Chondrocyte (in vitro differentiated cells): Measurements from ENCODE around the gene ATG13. TPM values are rescaled to one million over a fixed set of nuclear protein-coding genes. Genes with fewer than 3 reads are reported as not detected.

Source experiments
- DNase-seq: peaks from one replicate; pipeline ENCODE4 v3.0.0; 2021; ENCODE audit warnings: mixed read lengths, low spot score
- H3K27ac Mint-ChIP-seq: one replicate; pipeline ENCODE4 v1.8.0; 2021; ENCODE audit warnings: mild to moderate bottlenecking, moderate library complexity, mixed read lengths; ENCODE audit not compliant: unreplicated experiment
- H3K27me3 Mint-ChIP-seq: 2 replicates; pipeline ENCODE4 v1.8.0; 2021; ENCODE audit warnings: low read depth, mixed read lengths
- H3K36me3 Mint-ChIP-seq: 2 replicates; pipeline ENCODE4 v1.8.0; 2021; ENCODE audit warnings: low read depth, mixed read lengths
- H3K4me1 Mint-ChIP-seq: 2 replicates; pipeline ENCODE4 v1.8.0; 2021; ENCODE audit warnings: low read depth, mild to moderate bottlenecking, mixed read lengths
- H3K4me3 Mint-ChIP-seq: one replicate; pipeline ENCODE4 v1.8.0; 2021; ENCODE audit warnings: mild to moderate bottlenecking, moderate library complexity, mixed read lengths; ENCODE audit not compliant: unreplicated experiment
- H3K9me3 Mint-ChIP-seq: 2 replicates; pipeline ENCODE4 v1.8.0; 2021; ENCODE audit warnings: low read depth, mixed read lengths
- CTCF ChIP-seq: fragments of 200-600 bp; sonication (generic); IDR thresholded peaks from 2 replicates; pipeline ENCODE4 v1.5.0; 2021; ENCODE audit warnings: antibody characterized with exemption, mild to moderate bottlenecking, moderate library complexity
- total RNA-seq: library from RNA; stranded (reverse); gene quantifications from 3 replicates; pipeline ENCODE4 v1.2.1, GENCODE V29; 2021

The ATG13 gene
- total RNA-seq, 1 donor from 2014 or later = 67.1 TPM

- H3K27me3 Mint-ChIP-seq = no peaks in the 10 kb centered on the region
- no peak overlapping the region for H3K4me3 Mint-ChIP-seq
- DNase-seq = no peak
- no peaks in the 10 kb centered on the region for H3K9me3 Mint-ChIP-seq
- TF ChIP-seq CTCF = no peak
- H3K36me3 Mint-ChIP-seq = peaks cover 9% of the 10 kb centered on the region
- H3K27ac Mint-ChIP-seq = no peak overlapping the region
- H3K4me1 Mint-ChIP-seq = no peaks in the 10 kb centered on the region
These were observed 22.9 kb downstream of the ATG13 start for GRCh38 chr11:46640036-46640788.

GRCh38 chr11:46641639-46642038 lies 24.3 kb downstream of the ATG13 start:
- TF ChIP-seq CTCF = no peak
- Mint-ChIP-seq H3K4me3 (no peak overlapping the region), H3K9me3 (no peaks in the 10 kb centered on the region), H3K36me3 (peaks cover 15% of the 10 kb centered on the region), H3K4me1 (no peaks in the 10 kb centered on the region), H3K27ac (no peak overlapping the region), H3K27me3 (no peaks in the 10 kb centered on the region)
- no peak for DNase-seq

GRCh38 chr11:46642627-46643335 lies 25.4 kb downstream of the ATG13 start:
- H3K4me1 Mint-ChIP-seq = peaks cover 1% of the 10 kb centered on the region
- no peak for TF ChIP-seq CTCF

GRCh38 chr11:46643531-46643930 lies 26.2 kb downstream of the ATG13 start:
- peaks cover 8% of the 10 kb centered on the region for H3K4me1 Mint-ChIP-seq
- TF ChIP-seq CTCF = no peak
- no peaks in the 10 kb centered on the region for H3K9me3 Mint-ChIP-seq
- DNase-seq = no peak
- H3K27ac Mint-ChIP-seq = no peak overlapping the region
- no peak overlapping the region for H3K4me3 Mint-ChIP-seq
- no peaks in the 10 kb centered on the region for H3K27me3 Mint-ChIP-seq
- H3K36me3 Mint-ChIP-seq = peaks cover 13% of the 10 kb centered on the region

More at GRCh38 chr11:46642627-46643335, 25.4 kb downstream of the ATG13 start:
- no peaks in the 10 kb centered on the region for H3K9me3 Mint-ChIP-seq
- no peak overlapping the region for H3K4me3 Mint-ChIP-seq
- no peak for DNase-seq
- H3K27ac Mint-ChIP-seq = no peak overlapping the region
- H3K36me3 Mint-ChIP-seq = peaks cover 15% of the 10 kb centered on the region
- no peaks in the 10 kb centered on the region for H3K27me3 Mint-ChIP-seq

- Mint-ChIP-seq H3K36me3 (peaks cover 12% of the 10 kb centered on the region), H3K9me3 (no peaks in the 10 kb centered on the region), H3K4me1 (peaks cover 11% of the 10 kb centered on the region), H3K4me3 (no peak overlapping the region), H3K27me3 (no peaks in the 10 kb centered on the region), H3K27ac (no peak overlapping the region)
- TF ChIP-seq CTCF = no peak
- DNase-seq = no peak
These were observed 26.6 kb downstream of the ATG13 start for GRCh38 chr11:46643986-46644385.
